DOHH2 (cell line): ENCODE measurements around the gene VSTM1.
A peak's percentile ranks its signal among the peaks of the same experiment; 100 is the strongest.
"Not testable (repeated sequence)": the region's sequence is repeated elsewhere in the genome, so short reads cannot be mapped to it uniquely, and the experiment has no call there.

Experiments
- H3F3A ChIP-seq: fragments of 200-600 bp; sonication (generic), shearing (Covaris generic); 2 replicates; pipeline ENCODE4 v1.6.0; 2016; ENCODE audit warnings: antibody characterized with exemption, mild to moderate bottlenecking; ENCODE audit not compliant: control insufficient read depth, insufficient read depth
- H3K27ac ChIP-seq: fragments of 200-600 bp; sonication (generic); 2 replicates; pipeline ENCODE4 v1.5.1; 2014; ENCODE audit warnings: low read depth, mild to moderate bottlenecking, low read length, moderate library complexity
- H3K27me3 ChIP-seq: fragments of 200-600 bp; sonication (generic); 2 replicates; pipeline ENCODE4 v1.6.1; 2014; ENCODE audit warnings: mild to moderate bottlenecking, low read length, mixed read lengths; ENCODE audit not compliant: control insufficient read depth
- H3K36me3 ChIP-seq: fragments of 200-600 bp; sonication (generic); 2 replicates; pipeline ENCODE4 v1.6.1; 2014; ENCODE audit warnings: mild to moderate bottlenecking, low read length, moderate library complexity, mixed read lengths; ENCODE audit not compliant: control insufficient read depth
- H3K4me1 ChIP-seq: fragments of 200-600 bp; sonication (generic); 2 replicates; pipeline ENCODE4 v1.6.1; 2014; ENCODE audit warnings: mild to moderate bottlenecking, low read length, mixed read lengths; ENCODE audit not compliant: control insufficient read depth
- H3K4me2 ChIP-seq: fragments of 200-600 bp; sonication (generic); 2 replicates; pipeline ENCODE4 v1.6.0; 2014; ENCODE audit warnings: mild to moderate bottlenecking, low read length, moderate library complexity
- H3K4me3 ChIP-seq: fragments of 200-600 bp; sonication (generic); 2 replicates; pipeline ENCODE4 v1.5.1; 2014; ENCODE audit warnings: mild to moderate bottlenecking, low read length, mixed read lengths
- H3K79me2 ChIP-seq: fragments of 200-600 bp; sonication (generic); 2 replicates; pipeline ENCODE4 v1.6.1; 2014; ENCODE audit warnings: mild to moderate bottlenecking, low read length, mixed read lengths; ENCODE audit not compliant: control insufficient read depth
- H3K9me2 ChIP-seq: fragments of 200-600 bp; sonication (generic); replicated peaks from 2 replicates; pipeline ENCODE4 v1.6.1; 2014; ENCODE audit warnings: mild to moderate bottlenecking, low read length, mixed read lengths; ENCODE audit not compliant: control insufficient read depth
- H3K9me3 ChIP-seq: fragments of 200-600 bp; sonication (generic); 2 replicates; pipeline ENCODE4 v1.6.1; 2014; ENCODE audit warnings: antibody characterized with exemption, low read length, mixed read lengths; ENCODE audit not compliant: control insufficient read depth, insufficient read depth
- H4K20me1 ChIP-seq: fragments of 200-600 bp; sonication (generic); 2 replicates; pipeline ENCODE4 v1.6.0; 2014; ENCODE audit warnings: low read depth, mild to moderate bottlenecking, antibody characterized with exemption, low read length, moderate library complexity; ENCODE audit not compliant: control insufficient read depth, insufficient read depth
- CTCF ChIP-seq: fragments of 200-600 bp; sonication (generic); IDR thresholded peaks from one replicate; pipeline ENCODE4 v1.5.1; 2014; ENCODE audit warnings: antibody characterized with exemption, mild to moderate bottlenecking, low read depth, low read length; ENCODE audit not compliant: poor library complexity, severe bottlenecking
- EZH2phosphoT487 ChIP-seq: fragments of 200-600 bp; sonication (generic); IDR thresholded peaks from 2 replicates; pipeline ENCODE4 v1.6.1; 2017; ENCODE audit warnings: borderline replicate concordance, mild to moderate bottlenecking, antibody characterized with exemption, low read length, moderate library complexity, mixed read lengths

VSTM1 gene

GRCh38 chr19:54099190-54099902 is 35.6 kb upstream of the VSTM1 start:
- H3K36me3 ChIP-seq = peaks cover 3% of the 10 kb centered on the region; the same call in 1 of the 2 replicates
- TF ChIP-seq CTCF (no peak), EZH2phosphoT487 (no peak)
- peaks cover 33% of the 10 kb centered on the region for H3K4me1 ChIP-seq
- H3K4me2 ChIP-seq = no peak overlapping the region
- no peak overlapping the region for H3K27ac ChIP-seq
- peaks cover 1% of the 10 kb centered on the region; the same call in 1 of the 2 replicates for H3K9me3 ChIP-seq
- no peaks in the 10 kb centered on the region for H3K9me2 ChIP-seq
- no peaks in the 10 kb centered on the region for H3K27me3 ChIP-seq
- peaks cover 6% of the 10 kb centered on the region; the same call in 1 of the 2 replicates for H3F3A ChIP-seq
- no peak overlapping the region for H3K4me3 ChIP-seq
- H3K79me2 ChIP-seq = peaks cover 17% of the 10 kb centered on the region
- no peaks in the 10 kb centered on the region for H4K20me1 ChIP-seq

DNA sequence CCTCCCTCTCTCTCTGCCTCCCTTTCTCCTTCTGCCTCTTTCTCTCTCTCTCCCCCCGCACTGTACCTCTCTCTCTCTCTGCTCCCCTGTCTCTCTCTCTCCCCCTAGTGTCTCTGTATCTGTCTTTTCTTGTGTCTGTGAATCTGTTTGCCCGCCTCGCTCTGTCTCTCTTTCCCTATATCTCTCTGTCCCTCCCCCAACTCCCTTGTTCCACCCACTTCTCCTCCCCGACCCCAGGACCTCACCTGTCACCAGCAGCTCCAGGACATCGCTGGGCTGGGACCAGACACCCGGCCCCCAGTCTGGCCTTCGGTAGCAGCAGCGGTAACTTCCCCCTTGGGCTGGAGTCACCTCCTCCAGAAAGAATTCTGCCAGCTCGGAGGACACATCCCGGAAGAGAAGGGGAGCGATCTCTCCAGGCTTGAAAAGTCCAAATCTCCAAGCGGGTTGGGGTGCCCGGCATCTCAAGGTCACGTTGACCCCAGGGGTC is 33.0 kb upstream of the VSTM1 start:
- Histone ChIP-seq H3K4me2 (peak overlapping the region; percentile 100), H3K27ac (peak overlapping the region; percentile 37), H3K4me3 (peak overlapping the region; percentile 92), H3K36me3 (no peaks in the 10 kb centered on the region), H3K9me3 (peaks cover 3% of the 10 kb centered on the region; the same call in 1 of the 2 replicates), H3K79me2 (no peaks in the 10 kb centered on the region), H4K20me1 (no peaks in the 10 kb centered on the region), H3F3A (peaks cover 6% of the 10 kb centered on the region; the same call in 1 of the 2 replicates), H3K27me3 (no peaks in the 10 kb centered on the region), H3K9me2 (no peaks in the 10 kb centered on the region), H3K4me1 (peaks cover 17% of the 10 kb centered on the region)
- TF ChIP-seq EZH2phosphoT487 = no peak
- TF ChIP-seq CTCF = peak; percentile 52

GRCh38 chr19:54095859-54096616 is 32.3 kb upstream of the VSTM1 start:
- Histone ChIP-seq H3K4me1 (peaks cover 17% of the 10 kb centered on the region), H3K4me2 (peak overlapping the region; percentile 100)
- not testable (repeated sequence) for H3K27ac ChIP-seq

More at GRCh38 chr19:54095859-54096616, 32.3 kb upstream of the VSTM1 start:
- H3K4me3 ChIP-seq = peak overlapping the region; percentile 92
- not testable (repeated sequence) for H3K27me3 ChIP-seq, H4K20me1 ChIP-seq, H3K36me3 ChIP-seq, H3K9me2 ChIP-seq, H3K9me3 ChIP-seq, H3K79me2 ChIP-seq, H3F3A ChIP-seq
